Measurements from ENCODE around the gene ACSS1.

The ACSS1 gene

DNA sequence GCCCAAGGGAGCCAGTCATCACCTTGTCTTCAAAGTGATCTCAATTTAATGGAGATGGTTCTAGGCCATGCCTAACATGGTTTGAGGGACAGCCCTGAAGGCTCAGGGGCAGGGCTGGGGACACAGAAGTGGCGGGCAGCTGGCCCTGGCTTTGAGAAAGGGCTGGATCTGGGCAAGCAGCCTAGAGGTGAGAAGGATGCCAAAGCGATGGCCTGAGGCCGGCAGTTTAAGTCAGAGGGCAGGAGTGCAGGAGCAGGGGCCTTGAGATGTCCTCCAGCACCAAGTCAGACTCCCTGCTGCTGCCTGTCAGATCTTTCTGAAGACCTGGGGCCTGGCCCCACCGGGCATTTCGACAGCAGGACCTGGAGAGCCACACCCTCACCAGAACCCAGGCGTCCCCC lies 37.0 kb downstream of the ACSS1 start:
- H3K27me3 Mint-ChIP-seq = no peaks in the 10 kb centered on the region

DNA sequence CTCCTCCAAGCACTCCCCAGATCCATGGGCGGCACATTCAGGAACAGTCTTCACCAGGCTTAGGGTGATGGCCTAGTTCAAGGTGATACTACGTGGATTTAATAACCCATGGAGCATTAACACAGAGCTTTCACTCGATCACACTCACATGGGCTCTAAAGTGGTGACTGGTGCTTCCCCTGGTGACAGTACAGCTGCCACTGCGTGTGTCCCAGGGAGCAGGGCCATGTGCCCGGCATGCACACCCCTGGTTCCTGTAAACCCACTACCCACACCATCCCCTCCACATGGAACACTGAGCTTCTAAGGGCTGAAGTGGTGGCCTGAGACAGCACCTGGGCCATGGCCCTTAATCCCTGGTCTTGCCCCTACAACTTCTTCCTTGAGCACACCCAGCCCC lies 37.6 kb downstream of the ACSS1 start:
- DNase-seq (no peak), ATAC-seq (replicated peaks) (no peak)
- H3K27me3 Mint-ChIP-seq = no peaks in the 10 kb centered on the region
- H3K36me3 Mint-ChIP-seq (ENCODE audit: insufficient read depth) = peaks cover 22% of the 10 kb centered on the region
- peaks cover 18% of the 10 kb centered on the region in 2 donors for H3K4me1 Mint-ChIP-seq (ENCODE audit: low read depth in 2 of 2)
- no peaks in the 10 kb centered on the region for H3K9me3 Mint-ChIP-seq
- peak overlapping the region in 1 of 2 donors; percentile 49 for H3K27ac Mint-ChIP-seq
- no peak overlapping the region for H3K4me3 Mint-ChIP-seq

More for the DNA sequence above, 37.0 kb downstream of the ACSS1 start:
- H3K4me1 Mint-ChIP-seq (ENCODE audit: low read depth in 2 of 2) = peaks cover 21 to 23% of the 10 kb centered on the region in 2 donors
- H3K36me3 Mint-ChIP-seq (ENCODE audit: insufficient read depth) = peaks cover 19% of the 10 kb centered on the region
- DNase-seq = no peak
- H3K4me3 Mint-ChIP-seq = no peak overlapping the region
- ATAC-seq (replicated peaks) = no peak
- H3K9me3 Mint-ChIP-seq = no peaks in the 10 kb centered on the region
- no peak overlapping the region for H3K27ac Mint-ChIP-seq

DNA sequence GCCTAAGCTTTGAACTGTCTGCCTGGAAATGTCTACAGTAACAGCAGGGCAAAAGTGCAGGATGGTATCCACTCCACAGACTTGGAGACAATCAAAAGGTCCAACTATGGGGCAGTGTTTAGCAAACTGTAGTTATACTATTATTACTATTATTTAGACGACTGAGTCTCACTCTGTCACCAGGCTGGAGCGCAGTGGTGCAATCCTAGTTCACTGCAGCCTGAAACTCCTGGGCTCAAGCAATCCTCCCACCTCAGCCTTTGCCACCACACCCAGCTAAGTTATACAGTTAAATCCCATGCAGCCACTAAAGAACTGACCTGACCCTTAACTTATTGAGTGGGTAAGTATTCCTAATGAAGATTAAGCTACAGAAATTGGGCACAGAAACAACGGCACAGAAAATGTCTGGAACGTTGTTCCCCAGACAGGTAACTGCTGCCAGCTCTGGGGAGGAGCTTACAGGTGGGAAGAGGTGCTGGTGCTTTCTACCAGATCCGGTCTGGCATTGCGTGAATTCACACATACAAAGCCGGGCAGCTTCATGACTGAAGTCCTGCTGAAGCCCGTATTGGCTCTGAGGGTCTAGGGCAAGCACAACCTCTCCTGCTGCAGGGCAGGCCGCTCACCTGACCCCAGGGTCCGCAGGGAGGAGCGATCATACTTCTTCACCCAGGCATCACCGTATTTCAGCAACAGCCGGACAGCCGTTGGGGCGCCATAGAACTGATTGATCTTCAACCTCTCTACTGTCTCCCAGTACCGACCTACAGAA lies 38.4 kb downstream of the ACSS1 start:
- peak overlapping the region in 1 of 2 donors; percentile 69 for H3K27ac Mint-ChIP-seq

DNA sequence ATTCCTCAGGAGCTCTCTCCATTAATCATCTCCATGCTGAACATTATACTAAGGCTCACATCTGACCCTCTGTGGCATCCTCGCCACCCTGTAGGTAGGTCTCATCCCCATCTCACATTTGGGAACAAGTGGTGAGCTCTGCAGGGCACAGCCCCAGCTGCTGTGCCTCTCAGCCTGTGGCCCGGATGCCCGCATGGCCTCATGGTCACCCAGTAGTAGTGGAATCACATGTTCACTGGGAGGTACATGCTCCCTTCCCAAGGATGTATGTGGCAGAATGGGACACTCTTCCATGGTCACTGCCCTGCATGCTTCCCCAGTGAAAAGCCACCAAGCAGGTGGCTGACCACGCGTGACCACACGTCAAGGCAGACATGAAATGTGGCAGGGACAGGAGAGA lies 39.1 kb downstream of the ACSS1 start:
- Mint-ChIP-seq H3K4me1 (ENCODE audit: low read depth in 2 of 2) (peaks cover 9 to 14% of the 10 kb centered on the region in 2 donors), H3K27ac (peak overlapping the region in 1 of 2 donors; percentile 69), H3K9me3 (no peaks in the 10 kb centered on the region), H3K4me3 (no peak overlapping the region), H3K27me3 (no peaks in the 10 kb centered on the region), H3K36me3 (ENCODE audit: insufficient read depth) (peaks cover 25% of the 10 kb centered on the region)
- no peak for DNase-seq
- no peak for ATAC-seq (replicated peaks)

More for the DNA sequence above, 38.4 kb downstream of the ACSS1 start:
- Mint-ChIP-seq H3K27me3 (no peaks in the 10 kb centered on the region), H3K4me3 (no peak overlapping the region), H3K36me3 (ENCODE audit: insufficient read depth) (peaks cover 25% of the 10 kb centered on the region), H3K9me3 (no peaks in the 10 kb centered on the region), H3K4me1 (ENCODE audit: low read depth in 2 of 2) (peaks cover 14 to 16% of the 10 kb centered on the region in 2 donors)
- ATAC-seq (replicated peaks) (no peak), DNase-seq (no peak)

DNA sequence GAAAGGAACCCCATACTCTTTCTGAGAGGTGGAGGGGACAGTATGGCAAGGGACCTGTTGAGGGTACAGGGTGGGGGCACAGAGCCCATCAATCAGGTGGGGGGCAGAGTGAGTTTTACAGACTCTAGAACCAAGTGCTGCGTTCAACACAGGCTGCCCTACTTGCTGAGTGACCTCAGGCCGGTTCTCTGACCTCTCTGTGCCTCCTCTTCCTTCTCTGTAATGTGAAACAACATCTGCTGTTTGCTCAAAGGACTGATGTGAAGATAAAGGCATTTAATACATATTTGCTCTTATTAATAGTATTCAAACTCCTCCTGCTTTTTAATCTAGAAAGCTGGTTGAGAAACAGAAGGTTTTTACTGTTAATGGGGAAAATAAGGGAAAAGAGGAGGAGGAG lies 39.5 kb downstream of the ACSS1 start:
- Mint-ChIP-seq H3K27me3 (no peaks in the 10 kb centered on the region), H3K4me3 (no peak overlapping the region), H3K9me3 (no peaks in the 10 kb centered on the region), H3K4me1 (ENCODE audit: low read depth in 2 of 2) (peaks cover 5 to 11% of the 10 kb centered on the region in 2 donors), H3K36me3 (ENCODE audit: insufficient read depth) (peaks cover 25% of the 10 kb centered on the region), H3K27ac (no peak overlapping the region)
- ATAC-seq (replicated peaks) (no peak), DNase-seq (no peak)

DNA sequence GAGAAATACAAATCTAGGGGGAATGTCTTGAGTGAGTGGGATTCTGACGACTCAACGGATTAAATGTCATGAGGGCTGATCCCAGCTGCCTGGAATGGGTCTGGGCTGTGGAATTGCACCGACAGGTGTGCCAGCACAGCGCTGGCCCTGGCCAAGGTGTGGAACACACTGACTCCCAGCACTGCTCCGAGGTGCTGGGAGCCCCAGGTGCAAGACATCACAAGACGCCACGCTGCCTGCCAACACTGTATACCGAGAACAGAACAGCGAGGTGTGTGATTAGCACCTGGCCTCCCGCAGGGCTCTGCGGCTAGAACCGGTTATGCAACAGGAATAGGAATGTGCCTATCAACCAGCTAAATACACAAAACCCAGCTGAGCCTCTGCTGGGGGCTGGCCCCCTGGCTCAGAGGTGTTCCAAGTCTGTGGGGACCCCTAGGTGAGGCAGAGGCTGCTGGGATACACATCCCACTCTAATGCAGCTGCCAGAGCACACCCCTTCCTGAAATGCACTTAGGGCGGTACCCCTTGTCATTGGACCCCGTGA lies 40.6 kb downstream of the ACSS1 start:
- Mint-ChIP-seq H3K4me1 (ENCODE audit: low read depth in 2 of 2) (peaks cover 0 to 8% of the 10 kb centered on the region in 2 donors), H3K27ac (peak overlapping the region; percentile 58 to 70), H3K4me3 (no peak overlapping the region), H3K27me3 (no peaks in the 10 kb centered on the region), H3K9me3 (no peaks in the 10 kb centered on the region), H3K36me3 (ENCODE audit: insufficient read depth) (peaks cover 25% of the 10 kb centered on the region)
- DNase-seq (no peak), ATAC-seq (replicated peaks) (no peak)

DNA sequence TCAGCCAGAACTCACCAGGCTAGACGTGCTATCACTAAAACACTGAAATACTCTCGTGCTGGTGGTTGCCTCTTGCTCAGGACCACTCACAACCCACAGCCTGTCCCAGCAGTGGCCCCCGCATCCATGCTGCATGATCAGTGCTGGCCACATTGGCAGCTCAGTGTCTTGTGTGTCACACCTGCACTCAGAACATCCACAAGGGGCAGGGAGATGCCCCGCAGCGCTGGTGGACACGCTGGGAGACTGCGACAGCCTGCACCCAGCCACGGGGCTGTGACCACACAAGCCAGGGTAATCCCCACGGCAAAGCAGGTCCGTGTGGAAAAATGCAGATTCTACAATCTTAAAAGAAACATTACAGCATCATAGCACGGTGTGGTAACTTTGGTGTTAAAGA lies 41.5 kb downstream of the ACSS1 start:
- Mint-ChIP-seq H3K4me3 (no peak overlapping the region), H3K4me1 (ENCODE audit: low read depth in 2 of 2) (peaks cover 0 to 8% of the 10 kb centered on the region in 2 donors), H3K9me3 (no peaks in the 10 kb centered on the region), H3K36me3 (ENCODE audit: insufficient read depth) (peaks cover 28% of the 10 kb centered on the region), H3K27ac (peak overlapping the region; percentile 58 to 70), H3K27me3 (no peaks in the 10 kb centered on the region)
- DNase-seq (no peak), ATAC-seq (replicated peaks) (no peak)

DNA sequence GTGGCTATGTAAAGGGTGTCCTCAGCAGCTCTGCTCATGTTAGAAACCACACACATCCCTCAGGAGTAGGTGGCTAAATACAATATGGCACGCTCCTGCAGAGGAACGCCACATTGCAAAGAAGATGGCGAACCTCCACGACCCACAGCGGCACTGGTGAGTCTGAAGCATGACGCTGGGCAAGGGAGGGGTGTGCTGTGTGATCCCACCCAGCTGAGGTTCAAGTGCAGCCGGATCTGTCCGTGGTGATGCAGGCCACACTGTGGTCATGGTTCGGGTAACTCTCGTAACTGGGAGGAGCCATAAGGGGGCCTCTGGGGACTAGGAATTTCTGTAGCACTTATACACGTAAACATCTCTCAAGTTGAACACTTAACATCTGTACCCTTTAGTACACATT lies 42.0 kb downstream of the ACSS1 start:
- Mint-ChIP-seq H3K4me1 (ENCODE audit: low read depth in 2 of 2) (peaks cover 0 to 8% of the 10 kb centered on the region in 2 donors), H3K4me3 (no peak overlapping the region), H3K36me3 (ENCODE audit: insufficient read depth) (peaks cover 33% of the 10 kb centered on the region), H3K27ac (no peak overlapping the region), H3K27me3 (no peaks in the 10 kb centered on the region), H3K9me3 (no peaks in the 10 kb centered on the region)
- DNase-seq (no peak), ATAC-seq (replicated peaks) (no peak)

DNA sequence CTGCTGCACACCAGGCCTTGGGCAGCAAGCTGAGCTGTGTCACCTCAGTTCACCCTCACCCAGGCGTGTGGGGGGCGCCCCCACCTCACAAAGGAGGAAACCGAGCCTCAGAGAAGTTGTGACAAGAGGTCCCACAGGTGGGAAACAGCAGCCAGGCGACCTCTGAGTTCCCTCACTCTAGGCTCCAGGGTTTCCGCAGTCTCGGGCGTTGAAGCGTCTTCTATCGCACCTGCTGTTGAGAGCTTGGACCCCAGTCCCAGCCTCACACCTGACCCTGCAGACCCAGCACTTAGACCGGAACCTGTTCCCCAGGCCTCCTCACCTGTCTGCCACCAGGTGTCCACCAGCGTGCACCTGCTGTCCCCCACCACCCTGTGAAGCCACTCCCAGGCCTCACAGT lies 43.1 kb downstream of the ACSS1 start:
- Mint-ChIP-seq H3K4me3 (no peak overlapping the region), H3K4me1 (ENCODE audit: low read depth in 2 of 2) (peaks cover 0 to 11% of the 10 kb centered on the region in 2 donors), H3K27me3 (no peaks in the 10 kb centered on the region), H3K9me3 (no peaks in the 10 kb centered on the region), H3K36me3 (ENCODE audit: insufficient read depth) (peaks cover 39% of the 10 kb centered on the region), H3K27ac (peak overlapping the region in 1 of 2 donors; percentile 16)
- DNase-seq = no peak
- no peak for ATAC-seq (replicated peaks)

DNA sequence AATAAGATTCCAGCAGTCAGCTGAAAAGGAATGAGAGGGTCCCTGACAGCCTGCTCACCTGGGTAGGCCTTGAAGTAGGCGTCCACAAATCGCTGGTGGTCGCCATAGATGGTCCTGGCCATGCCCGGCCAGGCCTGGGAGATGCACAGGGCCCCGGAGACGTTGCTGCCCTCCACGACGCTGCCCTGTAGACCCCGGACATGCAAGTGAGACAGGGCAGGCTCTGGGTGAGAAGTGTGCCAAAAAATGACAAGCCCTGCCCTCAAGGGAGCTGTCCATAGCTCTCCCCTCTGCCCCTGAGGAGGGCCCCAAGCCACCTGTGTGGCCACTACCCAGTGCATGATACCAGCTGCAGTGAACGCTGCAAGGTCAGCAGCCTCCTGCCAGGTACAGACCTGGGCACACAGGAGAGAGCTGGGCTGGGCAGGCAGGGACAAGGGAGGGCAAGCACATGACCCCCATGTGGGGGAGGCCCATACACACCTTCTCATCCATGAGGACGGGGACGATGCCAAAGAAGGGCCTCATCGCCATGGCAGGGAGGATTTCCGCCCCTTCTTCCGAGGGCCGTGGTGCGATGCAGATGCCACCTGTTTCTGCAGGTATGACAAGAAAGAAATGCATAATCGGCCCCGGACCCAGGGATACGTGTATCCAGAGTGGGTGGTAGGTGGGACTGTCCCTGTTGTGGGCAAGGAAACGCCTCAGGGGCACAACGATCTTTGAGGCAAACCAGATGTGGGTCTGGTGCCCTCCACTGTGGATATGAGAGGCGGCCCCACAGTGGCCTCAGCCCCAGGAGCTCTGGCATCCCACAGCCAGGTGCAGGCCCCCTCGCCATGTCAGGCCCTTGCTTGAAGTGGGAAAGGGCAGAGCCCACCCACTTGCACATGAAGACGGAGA lies 44.2 kb downstream of the ACSS1 start:
- Mint-ChIP-seq H3K27ac (no peak overlapping the region), H3K9me3 (no peaks in the 10 kb centered on the region), H3K4me3 (no peak overlapping the region), H3K4me1 (ENCODE audit: low read depth in 2 of 2) (peaks cover 0 to 9% of the 10 kb centered on the region in 2 donors), H3K36me3 (ENCODE audit: insufficient read depth) (peaks cover 47% of the 10 kb centered on the region), H3K27me3 (no peaks in the 10 kb centered on the region)
- no peak for ATAC-seq (replicated peaks)
- no peak for DNase-seq

DNA sequence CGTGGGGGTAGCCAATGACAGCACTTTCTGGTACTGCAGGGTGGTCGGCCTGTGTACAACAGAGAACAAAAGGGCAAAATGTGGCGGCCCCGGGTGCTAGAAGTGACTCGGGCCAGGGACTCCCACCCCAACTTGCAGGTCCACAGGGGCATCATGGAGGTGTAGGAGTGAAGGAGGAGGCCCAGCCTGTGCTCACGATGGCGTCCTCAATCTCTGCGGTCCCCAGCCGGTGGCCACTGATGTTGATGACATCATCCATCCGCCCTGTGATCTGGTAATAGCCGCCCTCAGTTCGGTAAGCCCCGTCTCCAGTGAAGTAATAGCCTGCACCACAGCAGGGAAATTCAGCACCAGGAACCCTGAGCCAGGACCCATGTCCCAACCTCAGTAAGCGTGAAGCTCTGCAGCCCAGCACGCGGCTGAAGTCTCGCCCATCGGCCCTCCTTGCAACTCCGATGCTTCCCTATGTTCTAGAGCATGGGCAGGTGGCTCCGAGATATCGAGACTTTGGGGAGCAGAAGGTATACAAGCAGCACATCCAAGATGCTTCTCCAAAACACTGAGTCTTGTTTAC lies 45.2 kb downstream of the ACSS1 start:
- Mint-ChIP-seq H3K4me1 (ENCODE audit: low read depth in 2 of 2) (peaks cover 0 to 9% of the 10 kb centered on the region in 2 donors), H3K27ac (no peak overlapping the region), H3K36me3 (ENCODE audit: insufficient read depth) (peaks cover 52% of the 10 kb centered on the region), H3K4me3 (no peak overlapping the region), H3K9me3 (no peaks in the 10 kb centered on the region), H3K27me3 (no peaks in the 10 kb centered on the region)
- no peak for ATAC-seq (replicated peaks)
- no peak for DNase-seq

DNA sequence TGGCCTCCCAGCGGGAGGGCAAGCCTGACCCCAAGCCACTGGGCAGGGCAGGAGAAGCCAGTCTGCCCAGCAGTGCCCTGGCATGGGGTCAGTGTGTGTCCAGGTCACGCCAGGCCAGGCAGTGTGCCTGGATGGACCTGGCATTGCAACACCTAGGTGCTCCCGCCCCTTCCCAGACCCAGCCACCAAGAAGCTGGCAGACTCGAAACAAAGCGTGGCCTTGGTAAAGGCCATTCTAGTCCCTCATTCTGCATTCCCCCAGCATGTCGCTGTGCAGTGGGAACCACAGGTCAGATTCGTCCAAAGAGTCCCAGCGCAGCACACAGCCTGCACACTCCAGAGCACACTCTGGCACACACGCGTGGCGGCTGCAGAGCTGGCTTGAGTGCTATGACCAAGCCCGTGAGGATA lies 46.1 kb downstream of the ACSS1 start:
- no peaks in the 10 kb centered on the region for H3K9me3 Mint-ChIP-seq
- H3K27me3 Mint-ChIP-seq = no peaks in the 10 kb centered on the region
- H3K4me3 Mint-ChIP-seq = no peak overlapping the region
- no peak overlapping the region for H3K27ac Mint-ChIP-seq
- peaks cover 0 to 5% of the 10 kb centered on the region in 2 donors for H3K4me1 Mint-ChIP-seq (ENCODE audit: low read depth in 2 of 2)
- ATAC-seq (replicated peaks) (no peak), DNase-seq (no peak)
- peaks cover 54% of the 10 kb centered on the region for H3K36me3 Mint-ChIP-seq (ENCODE audit: insufficient read depth)

DNA sequence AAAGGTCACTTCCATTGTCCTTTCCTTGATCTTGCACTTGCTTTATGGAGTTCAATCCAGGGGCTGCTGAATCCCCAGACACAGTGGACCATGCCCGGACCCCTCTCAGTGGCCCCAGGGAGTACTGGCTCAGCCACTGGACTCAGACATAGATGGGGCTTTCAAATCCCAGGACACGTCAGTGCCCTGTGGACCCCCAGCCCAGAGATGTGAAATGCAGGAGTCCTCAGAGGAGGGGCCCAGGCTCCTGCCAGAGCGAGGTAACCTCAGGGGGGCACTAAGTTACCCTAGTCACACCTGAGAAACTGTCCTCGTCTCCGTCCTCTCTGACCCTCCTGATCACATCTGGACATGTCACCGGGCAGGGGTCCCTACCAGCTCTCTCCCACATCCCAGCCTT lies 46.7 kb downstream of the ACSS1 start:
- no peak overlapping the region for H3K4me3 Mint-ChIP-seq
- H3K9me3 Mint-ChIP-seq = no peaks in the 10 kb centered on the region
- H3K27me3 Mint-ChIP-seq = no peaks in the 10 kb centered on the region
- no peak overlapping the region for H3K27ac Mint-ChIP-seq
- DNase-seq = no peak
- peaks cover 0 to 5% of the 10 kb centered on the region in 2 donors for H3K4me1 Mint-ChIP-seq (ENCODE audit: low read depth in 2 of 2)
- H3K36me3 Mint-ChIP-seq (ENCODE audit: insufficient read depth) = peaks cover 56% of the 10 kb centered on the region
- ATAC-seq (replicated peaks) = no peak
